ENCODE data around the gene LARP4B.

Gene LARP4B

DNA sequence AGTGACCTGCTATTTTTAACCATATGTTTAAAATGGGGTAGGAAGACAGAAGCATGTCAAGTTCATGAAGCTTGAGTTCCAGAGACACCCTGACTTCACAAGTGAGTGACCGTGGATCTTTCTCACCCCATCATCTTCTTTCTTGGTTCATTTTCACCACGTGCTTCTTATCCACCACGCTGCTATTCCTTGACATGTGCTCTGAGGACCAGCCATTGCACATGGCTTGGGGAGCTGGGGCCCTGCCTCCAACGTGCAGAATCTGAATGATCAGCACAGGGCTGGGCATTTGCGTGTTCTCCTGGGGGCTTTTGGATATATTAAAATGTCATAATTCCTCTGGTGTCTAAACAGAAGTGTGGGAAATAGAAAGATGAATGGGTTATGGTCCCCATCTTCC, 31.7 kb upstream of the LARP4B start:
- no peak overlapping the region for H3K4me3 ChIP-seq (ENCODE audit: low read depth, low read length)
- TF ChIP-seq, protein P1, sequence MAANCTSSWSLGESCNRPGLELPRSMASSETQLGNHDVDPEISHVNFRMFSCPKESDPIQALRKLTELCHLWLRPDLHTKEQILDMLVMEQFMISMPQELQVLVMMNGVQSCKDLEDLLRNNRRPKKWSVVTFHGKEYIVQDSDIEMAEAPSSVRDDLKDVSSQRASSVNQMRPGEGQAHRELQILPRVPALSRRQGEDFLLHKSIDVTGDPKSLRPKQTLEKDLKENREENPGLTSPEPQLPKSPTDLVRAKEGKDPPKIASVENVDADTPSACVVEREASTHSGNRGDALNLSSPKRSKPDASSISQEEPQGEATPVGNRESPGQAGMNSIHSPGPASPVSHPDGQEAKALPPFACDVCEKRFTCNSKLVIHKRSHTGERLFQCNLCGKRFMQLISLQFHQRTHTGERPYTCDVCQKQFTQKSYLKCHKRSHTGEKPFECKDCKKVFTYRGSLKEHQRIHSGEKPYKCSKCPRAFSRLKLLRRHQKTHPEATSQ (tag by site-specific recombination; IDR thresholded peaks at IDR 0.05), result no peak
- no peaks in the 10 kb centered on the region for H3K9me3 ChIP-seq (ENCODE audit: control insufficient read depth, insufficient read depth, low read depth, low read length)
- H3K36me3 ChIP-seq (ENCODE audit: control insufficient read depth in 2 of 2, insufficient read depth in 1 of 2, low read length in 2 of 2), result no peaks in the 10 kb centered on the region
- H3K4me1 ChIP-seq (ENCODE audit: control insufficient read depth, insufficient read depth, low read length), result no peaks in the 10 kb centered on the region
- CTCF ChIA-PET, result no interaction called here
- no peak overlapping the region for H3K27ac ChIP-seq (ENCODE audit: extremely low read depth, low read depth, low read length)
- POLR2A ChIA-PET, result interaction anchor here (0.5 kb wide), 1 partner anchor 47 kb away, joined by 6 read pairs; no protein-coding TSS in a partner anchor

DNA sequence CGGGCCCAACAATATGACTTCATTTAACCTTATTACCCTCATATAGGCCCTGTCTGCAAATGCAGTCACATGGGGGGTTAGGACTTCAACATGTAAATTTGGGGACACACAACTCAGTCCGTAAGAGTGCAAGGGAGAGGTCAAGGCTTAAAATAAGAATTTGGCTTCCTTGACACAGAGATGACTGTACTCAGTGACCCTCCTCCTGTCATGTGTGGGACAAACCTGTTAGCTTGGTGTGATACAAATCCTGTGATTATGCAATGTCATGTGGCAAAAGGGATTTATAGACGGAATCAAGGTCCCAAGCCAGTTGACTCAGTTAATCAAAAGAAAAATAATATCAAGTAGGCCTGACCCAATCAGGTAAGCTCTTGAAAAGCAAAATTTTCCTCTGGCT, 30.8 kb upstream of the LARP4B start:
- no peaks in the 10 kb centered on the region for H3K9me3 ChIP-seq (ENCODE audit: control insufficient read depth, insufficient read depth, low read depth, low read length)
- H3K4me3 ChIP-seq (ENCODE audit: low read depth, low read length), result no peak overlapping the region
- H3K4me1 ChIP-seq (ENCODE audit: control insufficient read depth, insufficient read depth, low read length), result no peaks in the 10 kb centered on the region
- CTCF ChIA-PET, result no interaction called here
- POLR2A ChIA-PET, result interaction anchor here (0.9 kb wide), 1 partner anchor 87 kb away, joined by 3 read pairs; the partner anchor contains the start of gene IDI1
- no peak overlapping the region for H3K27ac ChIP-seq (ENCODE audit: extremely low read depth, low read depth, low read length)
- TF ChIP-seq ZNF324 (tag by site-specific recombination; IDR thresholded peaks at IDR 0.05) (no peak), ZNF660 (tag by site-specific recombination; IDR thresholded peaks at IDR 0.05) (no peak), ZNF184 (tag by site-specific recombination; IDR thresholded peaks at IDR 0.05) (no peak)
- TF ChIP-seq, protein P2, sequence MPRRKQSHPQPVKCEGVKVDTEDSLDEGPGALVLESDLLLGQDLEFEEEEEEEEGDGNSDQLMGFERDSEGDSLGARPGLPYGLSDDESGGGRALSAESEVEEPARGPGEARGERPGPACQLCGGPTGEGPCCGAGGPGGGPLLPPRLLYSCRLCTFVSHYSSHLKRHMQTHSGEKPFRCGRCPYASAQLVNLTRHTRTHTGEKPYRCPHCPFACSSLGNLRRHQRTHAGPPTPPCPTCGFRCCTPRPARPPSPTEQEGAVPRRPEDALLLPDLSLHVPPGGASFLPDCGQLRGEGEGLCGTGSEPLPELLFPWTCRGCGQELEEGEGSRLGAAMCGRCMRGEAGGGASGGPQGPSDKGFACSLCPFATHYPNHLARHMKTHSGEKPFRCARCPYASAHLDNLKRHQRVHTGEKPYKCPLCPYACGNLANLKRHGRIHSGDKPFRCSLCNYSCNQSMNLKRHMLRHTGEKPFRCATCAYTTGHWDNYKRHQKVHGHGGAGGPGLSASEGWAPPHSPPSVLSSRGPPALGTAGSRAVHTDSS (tag by site-specific recombination; IDR thresholded peaks at IDR 0.05), result no peak
- no peaks in the 10 kb centered on the region for H3K36me3 ChIP-seq (ENCODE audit: control insufficient read depth in 2 of 2, insufficient read depth in 1 of 2, low read length in 2 of 2)

DNA sequence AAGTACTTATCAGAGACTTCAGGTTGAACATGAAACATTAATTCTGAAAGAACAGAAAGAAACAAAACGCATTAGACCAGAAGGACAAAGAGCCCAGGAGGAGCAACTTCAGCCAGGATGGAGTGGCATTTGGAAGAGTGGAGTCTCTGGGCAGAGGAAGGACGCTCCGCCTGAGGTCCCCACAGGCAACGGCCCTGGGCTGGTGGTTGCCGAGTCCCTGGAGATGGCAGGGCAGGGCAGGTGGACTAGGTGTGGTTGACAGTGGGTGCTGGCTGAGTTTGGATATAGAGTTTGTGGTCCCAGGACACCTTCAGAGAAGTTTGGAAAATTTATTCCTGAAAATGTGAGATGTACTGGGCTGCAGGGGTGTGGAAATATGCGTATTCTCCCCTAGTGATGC, 27.4 kb upstream of the LARP4B start:
- CTCF ChIA-PET, result interaction anchor here (0.6 kb wide), 1 partner anchor 44 kb away, joined by 4 read pairs; no protein-coding TSS in a partner anchor
- H3K27ac ChIP-seq (ENCODE audit: extremely low read depth, low read depth, low read length), result no peak overlapping the region
- POLR2A ChIA-PET, result no interaction called here
- TF ChIP-seq ZNF629 (tag by site-specific recombination; IDR thresholded peaks at IDR 0.05) (no peak), SCRT1 (tag by site-specific recombination; IDR thresholded peaks at IDR 0.05; ENCODE audit: borderline replicate concordance) (no peak), KLF9 (tag by site-specific recombination; IDR thresholded peaks at IDR 0.05; ENCODE audit: low read depth) (no peak), KLF7 (tag by site-specific recombination; IDR thresholded peaks at IDR 0.05; ENCODE audit: borderline replicate concordance) (no peak), ZNF423 (tag by site-specific recombination; IDR thresholded peaks at IDR 0.05) (no peak), ZNF354C (tag by site-specific recombination; IDR thresholded peaks at IDR 0.05; ENCODE audit: borderline replicate concordance, low read depth) (no peak), HOXD13 (CRISPR knock-in tag; IDR thresholded peaks at IDR 0.05; ENCODE audit: borderline replicate concordance) (no peak), EGR2 (tag by site-specific recombination; IDR thresholded peaks at IDR 0.05; ENCODE audit: low read depth) (no peak)
- TF ChIP-seq, protein P3, sequence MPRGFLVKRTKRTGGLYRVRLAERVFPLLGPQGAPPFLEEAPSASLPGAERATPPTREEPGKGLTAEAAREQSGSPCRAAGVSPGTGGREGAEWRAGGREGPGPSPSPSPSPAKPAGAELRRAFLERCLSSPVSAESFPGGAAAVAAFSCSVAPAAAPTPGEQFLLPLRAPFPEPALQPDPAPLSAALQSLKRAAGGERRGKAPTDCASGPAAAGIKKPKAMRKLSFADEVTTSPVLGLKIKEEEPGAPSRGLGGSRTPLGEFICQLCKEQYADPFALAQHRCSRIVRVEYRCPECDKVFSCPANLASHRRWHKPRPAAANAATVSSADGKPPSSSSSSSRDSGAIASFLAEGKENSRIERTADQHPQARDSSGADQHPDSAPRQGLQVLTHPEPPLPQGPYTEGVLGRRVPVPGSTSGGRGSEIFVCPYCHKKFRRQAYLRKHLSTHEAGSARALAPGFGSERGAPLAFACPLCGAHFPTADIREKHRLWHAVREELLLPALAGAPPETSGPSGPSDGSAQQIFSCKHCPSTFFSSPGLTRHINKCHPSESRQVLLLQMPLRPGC (tag by site-specific recombination; IDR thresholded peaks at IDR 0.05), result no peak
- TF ChIP-seq, protein P4, sequence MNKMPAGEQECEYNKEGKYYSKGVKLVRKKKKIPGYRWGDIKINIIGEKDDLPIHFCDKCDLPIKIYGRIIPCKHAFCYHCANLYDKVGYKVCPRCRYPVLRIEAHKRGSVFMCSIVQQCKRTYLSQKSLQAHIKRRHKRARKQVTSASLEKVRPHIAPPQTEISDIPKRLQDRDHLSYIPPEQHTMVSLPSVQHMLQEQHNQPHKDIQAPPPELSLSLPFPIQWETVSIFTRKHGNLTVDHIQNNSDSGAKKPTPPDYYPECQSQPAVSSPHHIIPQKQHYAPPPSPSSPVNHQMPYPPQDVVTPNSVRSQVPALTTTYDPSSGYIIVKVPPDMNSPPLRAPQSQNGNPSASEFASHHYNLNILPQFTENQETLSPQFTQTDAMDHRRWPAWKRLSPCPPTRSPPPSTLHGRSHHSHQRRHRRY (tag by site-specific recombination; IDR thresholded peaks at IDR 0.05), result no peak
- TF ChIP-seq, protein P5, sequence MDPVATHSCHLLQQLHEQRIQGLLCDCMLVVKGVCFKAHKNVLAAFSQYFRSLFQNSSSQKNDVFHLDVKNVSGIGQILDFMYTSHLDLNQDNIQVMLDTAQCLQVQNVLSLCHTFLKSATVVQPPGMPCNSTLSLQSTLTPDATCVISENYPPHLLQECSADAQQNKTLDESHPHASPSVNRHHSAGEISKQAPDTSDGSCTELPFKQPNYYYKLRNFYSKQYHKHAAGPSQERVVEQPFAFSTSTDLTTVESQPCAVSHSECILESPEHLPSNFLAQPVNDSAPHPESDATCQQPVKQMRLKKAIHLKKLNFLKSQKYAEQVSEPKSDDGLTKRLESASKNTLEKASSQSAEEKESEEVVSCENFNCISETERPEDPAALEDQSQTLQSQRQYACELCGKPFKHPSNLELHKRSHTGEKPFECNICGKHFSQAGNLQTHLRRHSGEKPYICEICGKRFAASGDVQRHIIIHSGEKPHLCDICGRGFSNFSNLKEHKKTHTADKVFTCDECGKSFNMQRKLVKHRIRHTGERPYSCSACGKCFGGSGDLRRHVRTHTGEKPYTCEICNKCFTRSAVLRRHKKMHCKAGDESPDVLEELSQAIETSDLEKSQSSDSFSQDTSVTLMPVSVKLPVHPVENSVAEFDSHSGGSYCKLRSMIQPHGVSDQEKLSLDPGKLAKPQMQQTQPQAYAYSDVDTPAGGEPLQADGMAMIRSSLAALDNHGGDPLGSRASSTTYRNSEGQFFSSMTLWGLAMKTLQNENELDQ (tag by site-specific recombination; IDR thresholded peaks at IDR 0.05; ENCODE audit: low read depth), result no peak
- TF ChIP-seq, protein P6, sequence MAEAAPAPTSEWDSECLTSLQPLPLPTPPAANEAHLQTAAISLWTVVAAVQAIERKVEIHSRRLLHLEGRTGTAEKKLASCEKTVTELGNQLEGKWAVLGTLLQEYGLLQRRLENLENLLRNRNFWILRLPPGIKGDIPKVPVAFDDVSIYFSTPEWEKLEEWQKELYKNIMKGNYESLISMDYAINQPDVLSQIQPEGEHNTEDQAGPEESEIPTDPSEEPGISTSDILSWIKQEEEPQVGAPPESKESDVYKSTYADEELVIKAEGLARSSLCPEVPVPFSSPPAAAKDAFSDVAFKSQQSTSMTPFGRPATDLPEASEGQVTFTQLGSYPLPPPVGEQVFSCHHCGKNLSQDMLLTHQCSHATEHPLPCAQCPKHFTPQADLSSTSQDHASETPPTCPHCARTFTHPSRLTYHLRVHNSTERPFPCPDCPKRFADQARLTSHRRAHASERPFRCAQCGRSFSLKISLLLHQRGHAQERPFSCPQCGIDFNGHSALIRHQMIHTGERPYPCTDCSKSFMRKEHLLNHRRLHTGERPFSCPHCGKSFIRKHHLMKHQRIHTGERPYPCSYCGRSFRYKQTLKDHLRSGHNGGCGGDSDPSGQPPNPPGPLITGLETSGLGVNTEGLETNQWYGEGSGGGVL (tag by site-specific recombination; IDR thresholded peaks at IDR 0.05), result no peak
- no peaks in the 10 kb centered on the region for H3K9me3 ChIP-seq (ENCODE audit: control insufficient read depth, insufficient read depth, low read depth, low read length)
- H3K4me1 ChIP-seq (ENCODE audit: control insufficient read depth, insufficient read depth, low read length), result no peaks in the 10 kb centered on the region
- H3K36me3 ChIP-seq (ENCODE audit: control insufficient read depth in 2 of 2, insufficient read depth in 1 of 2, low read length in 2 of 2), result no peaks in the 10 kb centered on the region
- no peak overlapping the region for H3K4me3 ChIP-seq (ENCODE audit: low read depth, low read length)
